Measurements from ENCODE around the gene GRID1. TPM values are rescaled to one million over a fixed set of nuclear protein-coding genes. Genes with fewer than 3 reads are reported as not detected.

GRID1 gene
- total RNA-seq, 2 donors from 2014 or later: not detected

DNA sequence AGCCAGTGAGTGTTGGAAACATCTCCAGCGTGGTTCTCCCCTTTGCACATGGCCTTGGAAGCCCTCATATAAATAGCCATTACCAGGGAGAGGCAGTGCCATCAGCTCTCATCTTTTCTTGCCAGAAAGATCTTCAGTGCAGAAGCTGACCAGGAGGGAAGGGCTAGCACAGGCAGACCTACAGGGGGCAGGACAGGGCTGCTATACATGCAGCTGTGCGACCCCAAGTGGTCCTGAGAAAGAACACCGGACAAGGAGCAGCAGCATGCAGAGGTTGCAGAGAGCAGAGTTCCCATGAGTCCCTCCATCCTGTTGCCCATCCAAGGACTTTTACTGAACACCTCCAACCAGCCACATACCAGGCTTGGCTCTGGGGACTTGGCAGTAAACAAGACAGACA, 17.1 kb downstream of the GRID1 start:
- ATAC-seq: no peak
- H3K9me3 Mint-ChIP-seq: no peaks in the 10 kb centered on the region

DNA sequence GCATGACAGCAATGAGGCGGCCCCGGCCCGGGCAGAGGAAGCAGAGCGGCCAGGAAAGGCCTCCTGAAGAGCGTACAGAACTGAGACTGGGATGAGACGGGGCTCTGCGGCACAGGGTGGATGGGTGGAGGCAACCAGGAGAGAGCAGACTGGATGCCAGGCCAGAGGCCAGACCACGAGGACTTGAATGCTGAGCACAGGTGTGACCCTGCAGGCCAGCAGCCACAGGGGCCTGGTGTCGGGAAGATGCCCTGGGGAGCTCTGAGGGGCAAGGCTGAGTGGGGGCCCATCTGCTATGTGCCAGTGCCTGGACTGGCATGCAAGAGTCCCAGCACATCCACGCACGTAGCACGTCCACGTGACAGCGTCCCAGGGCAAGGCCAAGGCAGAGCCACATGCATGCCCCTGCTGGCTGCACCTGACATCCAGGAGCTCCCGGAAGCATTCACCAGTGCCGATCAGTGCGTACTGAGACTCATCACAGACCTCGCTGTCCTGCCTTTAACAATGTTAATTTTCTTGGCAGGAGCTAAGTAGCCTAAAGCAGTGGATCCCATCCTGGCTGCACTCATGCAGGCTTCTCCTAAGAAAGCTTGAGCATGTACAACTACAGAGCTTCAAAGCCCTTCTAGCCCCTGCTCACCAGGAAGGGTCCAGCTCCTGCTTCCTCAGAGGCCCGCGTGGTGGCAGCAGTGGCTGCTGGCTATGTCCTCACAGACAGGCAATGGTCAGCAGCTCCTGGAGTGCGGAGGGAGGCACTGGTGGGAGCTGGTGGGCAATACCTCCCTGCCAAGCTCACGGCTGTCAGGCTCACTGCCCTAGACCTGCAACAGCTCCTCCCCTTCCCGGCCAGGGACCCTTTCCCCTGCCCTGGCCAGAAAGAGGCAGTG, 18.0 kb downstream of the GRID1 start:
- DNase-seq (ENCODE audit: low spot score): peak; percentile 41
- Mint-ChIP-seq H3K4me1 (ENCODE audit: low read depth in 2 of 2) (no peaks in the 10 kb centered on the region), H3K27me3 (peaks cover 0 to 2% of the 10 kb centered on the region in 2 donors), H3K9me3 (no peaks in the 10 kb centered on the region), H3K27ac (no peak overlapping the region), H3K36me3 (no peaks in the 10 kb centered on the region), H3K4me3 (no peak overlapping the region)
- no peak for ATAC-seq

More for the DNA sequence above, 17.1 kb downstream of the GRID1 start:
- no peaks in the 10 kb centered on the region for H3K27me3 Mint-ChIP-seq
- DNase-seq (ENCODE audit: low spot score): no peak
- H3K27ac Mint-ChIP-seq: no peak overlapping the region
- no peak overlapping the region for H3K4me3 Mint-ChIP-seq
- H3K4me1 Mint-ChIP-seq (ENCODE audit: low read depth in 2 of 2): peaks cover 0 to 1% of the 10 kb centered on the region in 2 donors
- H3K36me3 Mint-ChIP-seq: no peaks in the 10 kb centered on the region

DNA sequence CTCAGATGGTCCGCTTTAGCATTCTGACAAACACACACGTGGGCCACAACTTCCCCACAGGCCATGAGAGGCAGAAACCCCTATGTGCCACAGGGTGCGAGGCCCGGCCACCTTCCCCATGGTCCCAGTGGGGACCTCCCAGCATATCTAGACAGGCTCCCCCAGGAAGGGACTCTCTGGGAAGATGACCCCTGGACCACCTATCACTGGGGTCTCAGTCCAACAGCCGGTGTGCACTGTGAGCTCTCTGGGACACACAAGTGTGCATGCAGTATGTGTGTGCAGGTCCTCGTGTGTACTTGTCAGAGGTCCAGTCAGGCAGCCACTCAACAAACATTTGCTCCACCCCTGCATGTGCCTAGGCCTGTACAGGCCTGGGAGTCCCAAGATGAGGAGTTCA, 18.7 kb downstream of the GRID1 start:
- H3K36me3 Mint-ChIP-seq: no peaks in the 10 kb centered on the region
- H3K4me1 Mint-ChIP-seq (ENCODE audit: low read depth in 2 of 2): no peaks in the 10 kb centered on the region
- no peak overlapping the region for H3K27ac Mint-ChIP-seq
- no peaks in the 10 kb centered on the region for H3K9me3 Mint-ChIP-seq
- ATAC-seq (no peak), DNase-seq (ENCODE audit: low spot score) (no peak)
- no peak overlapping the region for H3K4me3 Mint-ChIP-seq
- H3K27me3 Mint-ChIP-seq: peaks cover 0 to 2% of the 10 kb centered on the region in 2 donors

DNA sequence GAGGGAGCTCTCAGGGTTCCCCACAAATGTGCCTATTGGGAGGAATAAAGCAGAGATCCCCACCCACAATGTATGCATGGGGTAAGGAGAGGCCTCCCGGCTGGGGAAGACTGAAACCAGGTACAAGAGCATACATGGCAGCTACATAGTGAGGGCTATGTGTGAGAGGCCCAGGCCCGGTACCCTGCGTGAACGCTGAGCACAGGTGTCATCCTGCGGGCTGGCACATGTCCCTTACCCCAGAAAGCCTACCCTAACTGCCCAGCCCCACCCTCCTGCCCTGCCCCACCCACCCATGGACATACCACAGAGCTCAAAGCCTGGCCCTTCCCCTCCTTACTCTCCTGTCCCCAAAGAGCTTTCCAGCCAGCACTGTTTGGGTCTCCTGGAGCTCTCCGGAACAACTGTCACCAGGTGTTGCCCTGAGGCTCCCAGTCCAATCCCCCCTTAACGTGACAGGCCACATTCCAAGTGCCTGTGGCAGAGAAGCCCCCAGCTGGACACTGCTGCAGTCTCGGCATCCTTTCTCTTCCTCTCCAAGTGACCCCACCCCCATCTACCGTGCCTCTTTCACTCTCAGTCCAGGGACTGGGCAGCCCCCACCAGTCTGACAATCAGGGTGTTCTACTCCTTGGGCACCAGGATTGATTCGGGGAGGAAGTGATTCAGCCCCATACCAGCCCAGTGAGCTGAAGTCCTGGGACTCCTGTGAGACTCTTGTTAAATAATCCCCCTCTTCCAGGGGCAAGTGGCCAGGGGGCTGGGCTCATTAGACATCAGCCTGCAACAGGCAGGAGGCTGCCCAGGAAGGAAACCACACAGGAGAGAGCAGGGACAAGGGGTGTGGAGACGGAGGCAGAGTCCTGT, 19.6 kb downstream of the GRID1 start:
- no peaks in the 10 kb centered on the region for H3K4me1 Mint-ChIP-seq (ENCODE audit: low read depth in 2 of 2)
- no peaks in the 10 kb centered on the region for H3K36me3 Mint-ChIP-seq
- H3K27ac Mint-ChIP-seq: no peak overlapping the region
- no peak overlapping the region for H3K4me3 Mint-ChIP-seq
- DNase-seq (ENCODE audit: low spot score): peak; percentile 5
- no peaks in the 10 kb centered on the region for H3K9me3 Mint-ChIP-seq
- ATAC-seq: no peak
- H3K27me3 Mint-ChIP-seq: peaks cover 0 to 2% of the 10 kb centered on the region in 2 donors

DNA sequence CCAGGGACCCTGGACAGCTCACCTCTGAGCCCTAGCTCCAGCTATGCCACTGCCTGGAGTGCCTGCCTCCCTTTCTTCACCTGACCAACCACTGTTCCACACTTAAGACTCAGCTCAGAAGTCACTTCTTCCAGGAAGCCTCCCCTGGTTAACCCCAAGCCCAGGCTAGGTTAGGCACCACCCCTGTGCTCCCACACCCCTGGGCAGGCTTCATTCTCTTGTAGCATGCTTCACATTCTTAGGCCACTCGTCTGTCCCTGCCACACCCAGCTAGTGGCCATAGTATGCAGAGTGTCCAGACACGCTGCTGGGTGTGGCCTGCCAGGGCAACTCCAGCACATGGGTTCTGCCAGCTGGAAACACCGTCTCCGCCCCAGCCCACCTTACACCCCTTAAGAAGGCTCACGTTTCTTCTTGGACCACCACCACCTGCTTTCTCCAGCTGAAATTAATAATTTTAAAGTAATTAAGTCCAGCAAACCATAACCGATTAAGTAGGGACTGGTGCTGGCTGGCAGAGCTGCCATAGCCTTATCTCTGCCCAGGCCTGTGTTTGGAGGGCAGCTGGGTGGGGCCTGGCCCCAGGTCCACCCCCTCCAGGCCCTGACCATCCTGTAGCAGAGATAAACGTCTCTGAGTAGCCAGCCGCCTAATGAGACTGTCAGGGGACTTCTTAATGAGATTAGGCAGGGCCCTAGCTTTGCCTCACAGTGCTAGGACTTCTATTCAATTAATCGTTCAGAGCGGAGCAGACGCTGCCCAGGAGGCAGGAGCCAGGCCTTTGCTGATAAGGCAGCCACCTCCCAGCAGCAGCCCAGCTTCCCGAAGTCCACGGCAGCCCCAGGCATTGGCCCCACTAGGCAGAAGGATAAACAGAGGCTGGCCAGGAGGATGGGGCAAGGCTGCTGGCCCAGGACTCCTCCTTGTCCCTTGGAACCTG, 20.5 kb downstream of the GRID1 start:
- H3K36me3 Mint-ChIP-seq: no peaks in the 10 kb centered on the region
- DNase-seq (ENCODE audit: low spot score) (peak; percentile 37), ATAC-seq (no peak)
- H3K9me3 Mint-ChIP-seq: no peaks in the 10 kb centered on the region
- H3K4me3 Mint-ChIP-seq: no peak overlapping the region
- H3K27me3 Mint-ChIP-seq: peaks cover 0 to 2% of the 10 kb centered on the region in 2 donors
- H3K27ac Mint-ChIP-seq: no peak overlapping the region
- H3K4me1 Mint-ChIP-seq (ENCODE audit: low read depth in 2 of 2): no peaks in the 10 kb centered on the region

DNA sequence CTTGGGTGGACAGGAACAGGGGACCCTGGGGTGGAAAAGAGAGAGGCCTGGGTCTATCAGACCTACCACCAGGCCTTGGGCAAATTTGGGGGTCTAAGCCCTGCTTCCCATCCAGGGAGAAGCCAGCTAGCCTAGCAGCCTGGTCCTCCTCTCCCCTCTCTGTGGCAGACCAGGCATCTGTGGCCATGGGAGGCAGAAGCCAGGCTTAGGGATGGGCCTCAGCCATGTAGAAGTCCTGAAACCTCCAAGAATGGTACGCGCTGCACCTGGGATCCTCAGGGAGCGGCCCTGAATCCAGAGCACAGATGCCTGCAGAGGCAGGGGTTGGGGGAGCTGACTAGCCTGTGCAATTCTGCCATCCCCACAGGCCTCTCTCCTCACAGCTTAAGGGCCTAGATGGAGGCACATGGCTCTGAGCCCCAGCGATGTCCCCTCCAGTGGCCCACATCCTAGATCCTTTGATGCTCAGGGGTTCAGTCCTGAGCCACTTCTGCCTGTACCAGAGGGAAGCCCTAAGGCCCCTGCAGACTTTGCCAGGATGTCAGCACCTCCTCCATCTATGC, 21.2 kb downstream of the GRID1 start:
- no peaks in the 10 kb centered on the region for H3K4me1 Mint-ChIP-seq (ENCODE audit: low read depth in 2 of 2)
- DNase-seq (ENCODE audit: low spot score) (peak; percentile 53), ATAC-seq (no peak)
- peaks cover 0 to 2% of the 10 kb centered on the region in 2 donors for H3K27me3 Mint-ChIP-seq
- H3K4me3 Mint-ChIP-seq: no peak overlapping the region
- no peaks in the 10 kb centered on the region for H3K9me3 Mint-ChIP-seq
- H3K36me3 Mint-ChIP-seq: no peaks in the 10 kb centered on the region
- no peak overlapping the region for H3K27ac Mint-ChIP-seq

DNA sequence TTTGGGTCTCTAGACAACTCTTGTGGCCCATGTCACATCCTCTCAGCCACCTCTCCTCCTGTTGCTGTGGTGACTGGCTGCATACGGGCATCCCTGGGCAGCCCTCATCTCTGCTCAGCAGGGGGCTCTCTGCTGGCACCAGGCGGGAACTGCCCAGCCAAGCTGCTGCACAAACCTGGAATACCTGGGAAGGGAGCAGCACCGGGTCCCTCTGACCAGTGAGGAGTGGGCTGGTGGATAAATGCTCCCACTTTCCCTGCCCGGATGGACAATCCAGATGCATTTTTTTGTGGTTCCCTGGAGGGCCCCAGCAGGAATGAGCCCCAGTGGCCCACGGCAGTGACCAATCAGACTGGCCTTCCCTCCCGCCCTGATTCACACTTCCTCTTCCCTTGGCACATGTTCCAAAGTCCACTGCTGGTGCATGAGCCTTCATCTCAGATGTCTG, 21.9 kb downstream of the GRID1 start:
- H3K27me3 Mint-ChIP-seq: peaks cover 0 to 2% of the 10 kb centered on the region in 2 donors
- no peaks in the 10 kb centered on the region for H3K9me3 Mint-ChIP-seq
- no peak overlapping the region for H3K4me3 Mint-ChIP-seq
- DNase-seq (ENCODE audit: low spot score) (peak; percentile 44), ATAC-seq (no peak)
- no peaks in the 10 kb centered on the region for H3K4me1 Mint-ChIP-seq (ENCODE audit: low read depth in 2 of 2)
- no peak overlapping the region for H3K27ac Mint-ChIP-seq
- no peaks in the 10 kb centered on the region for H3K36me3 Mint-ChIP-seq

DNA sequence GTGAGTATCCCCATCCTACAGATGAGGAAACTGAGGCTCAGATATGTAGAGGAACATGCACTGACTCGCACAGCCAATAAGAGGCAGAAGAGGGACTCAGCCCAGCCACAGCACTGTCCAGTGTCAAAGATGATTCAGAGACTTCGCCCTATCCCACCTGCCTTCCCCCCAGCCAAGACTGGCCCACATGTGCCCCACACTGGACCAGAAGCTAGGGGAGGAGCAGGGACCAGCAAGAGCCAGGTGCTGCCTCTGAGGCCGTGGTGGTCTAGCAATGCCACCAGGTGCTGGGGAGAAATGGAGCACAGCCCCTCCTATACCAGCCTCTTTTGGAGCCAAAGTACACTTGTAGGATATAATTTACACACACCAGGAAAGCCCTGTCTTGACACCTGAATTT, 22.3 kb downstream of the GRID1 start:
- ATAC-seq (no peak), DNase-seq (ENCODE audit: low spot score) (peak; percentile 15)
- H3K4me1 Mint-ChIP-seq (ENCODE audit: low read depth in 2 of 2): no peaks in the 10 kb centered on the region
- no peaks in the 10 kb centered on the region for H3K36me3 Mint-ChIP-seq
- H3K27me3 Mint-ChIP-seq: peaks cover 0 to 2% of the 10 kb centered on the region in 2 donors
- no peak overlapping the region for H3K27ac Mint-ChIP-seq
- H3K4me3 Mint-ChIP-seq: no peak overlapping the region
- H3K9me3 Mint-ChIP-seq: no peaks in the 10 kb centered on the region

DNA sequence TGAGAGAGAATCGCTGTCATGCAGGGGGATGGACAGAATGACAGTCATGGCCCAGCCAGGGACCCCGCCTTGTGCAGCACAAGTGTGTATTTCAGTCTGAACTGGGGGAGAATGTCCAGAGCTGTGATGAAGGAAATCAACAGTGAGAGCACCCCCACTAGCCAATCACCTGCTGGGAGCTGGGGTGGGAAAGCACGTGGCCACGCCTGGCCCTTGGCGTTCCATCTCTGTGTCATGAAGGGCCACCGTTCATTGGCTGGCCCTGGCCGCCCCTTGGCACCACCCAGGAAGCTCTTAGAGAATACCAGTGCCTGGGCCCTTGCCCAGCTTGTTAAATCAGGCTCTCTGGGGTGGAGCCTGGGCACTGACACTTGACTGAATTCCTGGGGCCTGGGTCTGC, 22.8 kb downstream of the GRID1 start:
- Mint-ChIP-seq H3K9me3 (no peaks in the 10 kb centered on the region), H3K4me1 (ENCODE audit: low read depth in 2 of 2) (no peaks in the 10 kb centered on the region), H3K27me3 (peaks cover 0 to 2% of the 10 kb centered on the region in 2 donors), H3K36me3 (no peaks in the 10 kb centered on the region), H3K27ac (no peak overlapping the region), H3K4me3 (no peak overlapping the region)
- ATAC-seq: no peak
- DNase-seq (ENCODE audit: low spot score): peak; percentile 35

DNA sequence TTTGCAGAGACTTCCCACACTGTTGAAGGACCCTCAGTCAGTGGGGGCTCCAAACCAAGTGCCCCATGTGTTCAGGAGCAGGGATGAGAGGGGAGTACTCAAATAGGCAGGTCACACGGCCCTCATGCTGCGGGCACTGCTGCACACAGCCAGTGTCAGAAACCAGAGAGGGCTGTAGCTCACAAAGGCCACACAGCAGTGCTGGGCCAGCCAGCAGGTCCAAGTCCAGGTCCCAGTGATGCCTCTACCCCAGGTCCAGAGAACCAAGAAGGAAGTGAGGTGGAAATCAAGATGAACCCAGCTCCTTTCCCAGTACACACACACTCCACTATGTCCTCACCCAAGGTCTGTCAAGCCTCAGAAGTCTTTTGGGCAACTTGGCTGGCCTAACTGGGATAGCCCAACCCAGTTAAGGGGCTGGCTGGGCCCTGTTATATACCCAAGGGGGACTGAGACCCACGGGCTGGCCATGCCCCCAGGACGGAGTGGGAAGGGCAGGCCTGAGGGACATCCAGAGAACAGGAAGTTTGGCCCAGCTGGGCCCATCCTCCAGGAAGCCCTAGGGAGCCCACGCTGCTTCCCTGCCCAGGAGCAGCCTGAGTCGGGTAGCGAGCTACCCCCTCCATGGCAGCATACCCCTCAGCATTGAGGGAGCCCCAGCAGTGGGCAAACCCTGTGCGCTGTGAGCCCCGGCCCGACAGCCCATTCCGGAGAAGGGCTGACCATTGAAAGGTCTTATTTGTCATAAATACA, 24.3 kb downstream of the GRID1 start:
- H3K36me3 Mint-ChIP-seq: no peaks in the 10 kb centered on the region
- H3K4me1 Mint-ChIP-seq (ENCODE audit: low read depth in 2 of 2): no peaks in the 10 kb centered on the region
- peaks cover 0 to 2% of the 10 kb centered on the region in 2 donors for H3K27me3 Mint-ChIP-seq
- H3K4me3 Mint-ChIP-seq: no peak overlapping the region
- ATAC-seq: no peak
- no peaks in the 10 kb centered on the region for H3K9me3 Mint-ChIP-seq
- no peak overlapping the region for H3K27ac Mint-ChIP-seq
- DNase-seq (ENCODE audit: low spot score): peak; percentile 22

DNA sequence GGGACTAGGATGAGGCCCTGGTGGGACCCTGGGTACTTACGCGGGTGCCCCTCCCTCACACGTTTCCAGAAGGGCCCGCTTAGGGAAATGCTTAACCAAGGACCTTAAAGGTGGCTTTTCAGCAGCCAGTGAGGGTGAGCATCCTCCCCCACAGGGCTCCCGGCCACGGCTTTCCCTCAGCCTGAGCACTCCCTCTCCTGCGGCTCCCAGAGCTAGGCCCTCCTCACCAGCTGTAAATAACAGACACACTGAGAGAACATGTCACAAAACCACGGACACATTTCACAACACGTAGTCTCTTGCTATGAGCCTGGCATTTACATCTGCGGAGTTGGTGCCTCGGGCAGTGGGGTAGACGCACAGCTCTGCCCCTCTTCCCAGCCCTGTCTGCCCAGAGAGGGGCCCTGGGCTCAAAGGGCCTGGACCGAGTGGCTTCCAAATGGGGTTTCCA, 25.2 kb downstream of the GRID1 start:
- DNase-seq (ENCODE audit: low spot score) (peak; percentile 40), ATAC-seq (no peak)
- Mint-ChIP-seq H3K9me3 (no peaks in the 10 kb centered on the region), H3K4me3 (no peak overlapping the region), H3K36me3 (no peaks in the 10 kb centered on the region), H3K27ac (no peak overlapping the region), H3K27me3 (peaks cover 0 to 2% of the 10 kb centered on the region in 2 donors), H3K4me1 (ENCODE audit: low read depth in 2 of 2) (no peaks in the 10 kb centered on the region)

DNA sequence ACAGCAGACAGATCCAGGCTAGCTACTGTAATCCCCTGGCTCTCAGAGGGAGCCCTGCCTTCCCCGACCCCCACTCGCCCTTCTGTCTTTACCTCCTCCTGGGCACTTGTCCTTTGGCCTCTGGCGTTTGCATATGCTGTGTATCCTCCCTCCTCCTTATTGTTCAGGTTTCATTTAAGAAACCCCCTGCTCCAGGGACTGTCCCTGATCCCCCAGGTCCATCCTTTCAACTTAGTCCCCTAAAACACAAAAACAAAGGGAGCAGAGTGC, 25.7 kb downstream of the GRID1 start:
- DNase-seq (ENCODE audit: low spot score) (peak; percentile 56), ATAC-seq (no peak)
- H3K9me3 Mint-ChIP-seq: no peaks in the 10 kb centered on the region
- no peaks in the 10 kb centered on the region for H3K4me1 Mint-ChIP-seq (ENCODE audit: low read depth in 2 of 2)
- no peaks in the 10 kb centered on the region for H3K36me3 Mint-ChIP-seq
- peaks cover 0 to 2% of the 10 kb centered on the region in 2 donors for H3K27me3 Mint-ChIP-seq
- no peak overlapping the region for H3K4me3 Mint-ChIP-seq
- H3K27ac Mint-ChIP-seq: no peak overlapping the region
